Activated T-cell treated with anti-CD3 and anti-CD28 coated beads, Interleukin-2, amount 50 U/mL, for 72 hours (primary cell): Measurements from ENCODE around the gene ABCC12. TPM values are rescaled to one million over a fixed set of nuclear protein-coding genes. Genes with fewer than 3 reads are reported as not detected.

Source experiments
- total RNA-seq, 2 donors: library from RNA; stranded (reverse); gene quantifications; one replicate each; pipeline ENCODE4 v1.2.3, GENCODE V29; 2022

ABCC12 gene
- total RNA-seq, 2 donors from 2014 or later: not detected

Other genes starting within 250 kb of the ABCC12 start
- gene LONP2, start 88.3 kb upstream of the ABCC12 start, total RNA-seq: 10 to 100 TPM; 50.8 to 55.3 TPM
- gene ABCC11, start 91.5 kb upstream of the ABCC12 start, total RNA-seq: under 1 TPM; 0.07 to 0.17 TPM
- gene SIAH1, start 229.4 kb upstream of the ABCC12 start, total RNA-seq: 10 to 100 TPM; 28.2 to 30.4 TPM